Left ventricle myocardium inferior (tissue), 1 donor: ENCODE results near the gene ARFRP1. TPM values are rescaled to one million over a fixed set of nuclear protein-coding genes. Genes with fewer than 3 reads are reported as not detected.

Source experiments
- DNase-seq: peaks from one replicate; pipeline ENCODE4 v3.0.0-alpha.2; 2020
- H3K27ac ChIP-seq: fragments of 200-600 bp; replicated peaks from 2 replicates; pipeline ENCODE4 v1.8.0; 2021
- H3K27me3 ChIP-seq: fragments of 200-600 bp; 2 replicates; pipeline ENCODE4 v1.8.0; 2021; ENCODE audit warnings: low read depth
- H3K36me3 ChIP-seq: fragments of 200-600 bp; 2 replicates; pipeline ENCODE4 v1.8.0; 2021
- H3K4me1 ChIP-seq: fragments of 200-600 bp; 2 replicates; pipeline ENCODE4 v1.8.0; 2021
- H3K4me3 ChIP-seq: fragments of 200-600 bp; 2 replicates; pipeline ENCODE4 v1.8.0; 2021; ENCODE audit warnings: mild to moderate bottlenecking, moderate library complexity
- H3K9me3 ChIP-seq: fragments of 200-600 bp; replicated peaks from 2 replicates; pipeline ENCODE4 v1.8.0; 2021
- intact Hi-C: fragments of 100-400 bp; cut with micrococcal nuclease; formaldehyde crosslinking; loops from one replicate; pipeline ENCODE4 v1.11.0; 2022
- total RNA-seq: library from RNA; stranded (reverse); fragmentation: NEBNext Ultra II Directional; extraction: Animal tissue kit (Norgen Biotek cat#: 25700); gene quantifications from one replicate; pipeline ENCODE4 v1.2.1, GENCODE V29; 2021
- TF ChIP-seq, protein P1 (sequence below): fragments of 200-600 bp; IDR thresholded peaks from 2 replicates; pipeline ENCODE4 v1.8.0; 2021; ENCODE audit warnings: antibody characterized with exemption, mild to moderate bottlenecking, borderline replicate concordance
- donor health status: DM: no; HTN: yes; CAD: no; lungs with severe emphysema.

Gene ARFRP1
- total RNA-seq, 1 donor from 2014 or later, result 37.1 TPM

DNA sequence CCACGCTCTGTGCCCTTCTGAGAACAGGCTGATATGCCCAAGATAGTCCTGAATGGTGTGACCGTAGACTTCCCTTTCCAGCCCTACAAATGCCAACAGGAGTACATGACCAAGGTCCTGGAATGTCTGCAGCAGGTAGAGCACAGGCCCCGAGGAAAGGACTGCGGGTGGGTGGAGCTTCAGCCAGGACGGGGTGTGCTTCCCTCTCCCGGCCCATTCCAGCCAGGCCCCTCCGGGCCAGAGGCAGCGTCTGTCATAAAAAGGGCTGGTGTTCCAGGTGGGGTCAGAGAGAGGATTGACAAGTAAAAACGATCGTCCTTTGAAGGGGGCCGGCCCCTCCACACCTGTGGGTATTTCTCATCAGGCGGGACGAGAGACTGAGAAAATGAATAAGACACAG, 48.4 kb downstream of the ARFRP1 start:
- no peaks in the 10 kb centered on the region for H3K27me3 ChIP-seq
- H3K36me3 ChIP-seq, result peaks cover 32% of the 10 kb centered on the region
- peaks cover 23% of the 10 kb centered on the region for H3K4me1 ChIP-seq
- no peaks in the 10 kb centered on the region for H3K9me3 ChIP-seq
- TF ChIP-seq, protein P1, sequence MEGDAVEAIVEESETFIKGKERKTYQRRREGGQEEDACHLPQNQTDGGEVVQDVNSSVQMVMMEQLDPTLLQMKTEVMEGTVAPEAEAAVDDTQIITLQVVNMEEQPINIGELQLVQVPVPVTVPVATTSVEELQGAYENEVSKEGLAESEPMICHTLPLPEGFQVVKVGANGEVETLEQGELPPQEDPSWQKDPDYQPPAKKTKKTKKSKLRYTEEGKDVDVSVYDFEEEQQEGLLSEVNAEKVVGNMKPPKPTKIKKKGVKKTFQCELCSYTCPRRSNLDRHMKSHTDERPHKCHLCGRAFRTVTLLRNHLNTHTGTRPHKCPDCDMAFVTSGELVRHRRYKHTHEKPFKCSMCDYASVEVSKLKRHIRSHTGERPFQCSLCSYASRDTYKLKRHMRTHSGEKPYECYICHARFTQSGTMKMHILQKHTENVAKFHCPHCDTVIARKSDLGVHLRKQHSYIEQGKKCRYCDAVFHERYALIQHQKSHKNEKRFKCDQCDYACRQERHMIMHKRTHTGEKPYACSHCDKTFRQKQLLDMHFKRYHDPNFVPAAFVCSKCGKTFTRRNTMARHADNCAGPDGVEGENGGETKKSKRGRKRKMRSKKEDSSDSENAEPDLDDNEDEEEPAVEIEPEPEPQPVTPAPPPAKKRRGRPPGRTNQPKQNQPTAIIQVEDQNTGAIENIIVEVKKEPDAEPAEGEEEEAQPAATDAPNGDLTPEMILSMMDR, result no peak
- H3K27ac ChIP-seq, result peak overlapping the region; percentile 92
- DNase-seq, result no peak
- intact Hi-C loops, result no loop called here
- H3K4me3 ChIP-seq, result peak overlapping the region; percentile 73

DNA sequence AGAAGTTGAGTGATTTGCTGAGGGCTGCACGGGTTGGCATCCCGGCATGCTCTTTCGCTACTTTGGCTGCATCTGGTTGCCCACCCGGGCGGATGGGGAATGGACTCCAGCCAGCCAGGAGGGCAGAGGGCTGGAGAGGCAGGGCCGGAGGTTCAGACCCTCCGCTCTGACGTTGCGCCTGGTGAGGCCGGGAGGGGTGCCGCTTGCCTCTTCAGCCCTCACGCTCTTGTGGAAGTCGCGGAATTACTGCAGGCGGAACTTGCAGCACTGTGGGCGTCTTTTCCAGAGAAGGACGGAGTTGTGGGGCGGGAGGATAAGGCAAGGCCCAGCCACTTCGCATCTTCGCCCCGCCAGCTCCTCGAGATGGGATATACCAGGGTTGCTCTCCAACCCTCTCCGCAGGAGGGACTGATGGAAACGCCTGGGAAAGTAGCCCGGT, 49.0 kb downstream of the ARFRP1 start:
- peaks cover 31% of the 10 kb centered on the region for H3K36me3 ChIP-seq
- H3K27ac ChIP-seq, result peak overlapping the region; percentile 92
- DNase-seq, result peak; percentile 41
- no peaks in the 10 kb centered on the region for H3K27me3 ChIP-seq
- TF ChIP-seq, protein P1, result no peak
- peaks cover 29% of the 10 kb centered on the region for H3K4me1 ChIP-seq
- H3K4me3 ChIP-seq, result peak overlapping the region; percentile 73
- no peaks in the 10 kb centered on the region for H3K9me3 ChIP-seq
- intact Hi-C loops, result no loop called here

DNA sequence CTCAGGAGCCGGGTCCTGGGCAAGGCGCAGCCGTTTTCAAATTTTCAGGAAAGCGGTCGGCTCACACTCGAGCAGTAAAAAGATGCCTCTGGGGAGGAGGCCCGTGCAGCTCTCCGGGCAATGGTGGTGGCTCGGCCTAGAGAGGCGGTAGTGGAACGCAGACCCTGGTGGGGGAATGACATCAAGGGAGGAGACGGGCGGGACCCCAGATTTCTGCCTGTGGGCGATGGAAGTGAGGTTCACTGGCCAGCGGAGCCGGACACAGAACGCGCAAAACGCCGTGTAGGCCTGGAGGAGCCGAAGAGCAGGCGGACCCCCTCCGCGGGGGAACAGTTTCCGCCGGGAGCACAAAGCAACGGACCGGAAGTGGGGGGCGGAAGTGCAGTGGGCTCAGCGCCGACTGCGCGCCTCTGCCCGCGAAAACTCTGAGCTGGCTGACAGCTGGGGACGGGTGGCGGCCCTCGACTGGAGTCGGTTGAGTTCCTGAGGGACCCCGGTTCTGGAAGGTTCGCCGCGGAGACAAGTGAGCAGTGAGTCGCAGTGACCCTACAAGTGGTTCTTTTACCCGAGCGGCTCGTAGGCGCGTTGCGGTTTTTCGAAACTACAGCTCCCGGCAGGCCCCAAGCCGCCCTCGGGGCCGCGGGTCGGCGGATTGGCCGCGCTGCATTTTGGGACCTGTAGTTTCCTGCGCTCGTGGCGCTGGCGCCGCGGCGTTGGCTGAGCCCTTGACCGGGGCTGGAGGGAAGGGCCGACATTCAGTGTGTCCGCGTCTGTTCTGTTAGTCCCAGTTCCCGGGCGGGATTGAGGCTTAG, 49.6 kb downstream of the ARFRP1 start, which contains the start of gene RTEL1:
TSS of gene RTEL1 (plus strand) at position 376 of the 812 bp plus-strand sequence. CDS start 1,091 bp downstream, outside the sequence.
- Histone ChIP-seq H3K27me3 (no peaks in the 10 kb centered on the region), H3K9me3 (no peaks in the 10 kb centered on the region), H3K27ac (peak within 1 kb of the TSS; percentile 92), H3K4me3 (peak within 1 kb of the TSS; percentile 73), H3K36me3 (peaks cover 24% of the 10 kb centered on the region), H3K4me1 (peaks cover 32% of the 10 kb centered on the region)
- TF ChIP-seq, protein P1, result no peak
- intact Hi-C loops, result no loop called here
- DNase-seq, result peak; percentile 93

DNA sequence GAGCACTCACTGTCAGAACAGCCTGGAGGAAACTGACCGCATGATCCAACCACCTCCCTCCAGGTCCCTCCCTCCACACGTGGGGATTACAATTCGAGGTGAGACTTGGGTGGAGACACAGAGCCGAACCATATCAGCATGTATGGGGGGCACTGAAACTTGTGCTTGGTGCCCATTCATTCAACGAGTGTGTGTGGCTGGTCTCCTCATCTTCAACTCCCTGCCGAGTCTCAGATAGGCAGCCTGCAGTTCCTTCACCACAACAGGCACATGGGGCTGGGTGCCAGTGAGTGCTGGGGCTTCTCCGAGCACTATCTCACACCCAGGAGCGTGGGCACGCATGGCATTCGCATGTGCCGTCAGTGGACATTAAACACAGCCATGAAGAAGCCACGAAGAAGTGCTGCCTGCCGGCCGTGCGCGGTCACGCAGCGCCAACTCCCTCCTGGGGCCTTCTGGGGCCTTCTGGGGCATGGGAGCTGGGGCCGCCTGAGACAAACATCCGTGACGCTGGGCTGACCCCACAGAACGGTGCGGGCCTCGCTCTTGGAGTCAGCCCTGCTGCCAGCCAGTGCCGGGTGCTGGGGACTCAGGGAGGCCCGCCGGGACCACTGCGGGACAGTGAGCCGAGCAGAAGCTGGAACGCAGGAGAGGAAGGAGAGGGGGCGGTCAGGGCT, 50.4 kb downstream of the ARFRP1 start:
- Histone ChIP-seq H3K27ac (peak overlapping the region; percentile 92), H3K4me3 (peak overlapping the region; percentile 73), H3K36me3 (peaks cover 17% of the 10 kb centered on the region), H3K4me1 (peaks cover 40% of the 10 kb centered on the region), H3K27me3 (peaks cover 5% of the 10 kb centered on the region), H3K9me3 (no peaks in the 10 kb centered on the region)
- intact Hi-C loops, result no loop called here
- TF ChIP-seq, protein P1, result no peak
- DNase-seq, result no peak

DNA sequence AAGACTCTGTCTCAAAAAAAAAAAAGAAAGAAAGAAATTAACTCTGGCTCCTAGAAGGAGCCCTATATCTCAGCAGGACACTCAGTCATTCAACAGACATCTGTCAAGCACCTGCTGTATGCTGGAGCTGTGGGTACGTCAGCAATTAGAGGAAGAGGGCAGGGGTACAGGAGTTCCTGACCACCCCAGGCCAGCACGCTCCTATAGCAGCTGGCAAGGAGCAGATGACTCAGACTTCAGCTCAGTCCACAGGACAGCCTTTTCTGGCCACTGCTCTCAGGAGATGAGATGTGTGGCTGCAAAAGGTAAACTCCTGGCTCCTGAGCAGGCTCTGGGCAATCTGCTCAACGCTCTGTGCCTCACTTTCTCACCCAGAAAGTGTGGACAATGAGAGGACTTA, 51.3 kb downstream of the ARFRP1 start:
- no peak for DNase-seq
- Histone ChIP-seq H3K27me3 (peaks cover 14% of the 10 kb centered on the region), H3K27ac (no peak overlapping the region), H3K36me3 (peaks cover 8% of the 10 kb centered on the region), H3K9me3 (no peaks in the 10 kb centered on the region), H3K4me3 (no peak overlapping the region), H3K4me1 (peaks cover 49% of the 10 kb centered on the region)
- intact Hi-C loops, result no loop called here
- TF ChIP-seq, protein P1, result no peak
